Measurements from ENCODE around the gene ZNF581. TPM values are rescaled to one million over a fixed set of nuclear protein-coding genes. Genes with fewer than 3 reads are reported as not detected.

ZNF581 gene
- total and polyA plus RNA-seq, 2 experiments from 2014 or later = 22.3 to 42.0 TPM

GRCh38 chr19:55672418-55672817, 29.0 kb downstream of the ZNF581 start:
- Histone ChIP-seq H3K4me1 (ENCODE audit: low read depth) (peaks cover 13% of the 10 kb centered on the region), H3K36me3 (peaks cover 20% of the 10 kb centered on the region), H3K27ac (peak overlapping the region; percentile 7)

GRCh38 chr19:55673465-55673864, 30.0 kb downstream of the ZNF581 start:
- peak overlapping the region; percentile 55 for H3K27ac ChIP-seq
- TF ChIP-seq, protein P1, sequence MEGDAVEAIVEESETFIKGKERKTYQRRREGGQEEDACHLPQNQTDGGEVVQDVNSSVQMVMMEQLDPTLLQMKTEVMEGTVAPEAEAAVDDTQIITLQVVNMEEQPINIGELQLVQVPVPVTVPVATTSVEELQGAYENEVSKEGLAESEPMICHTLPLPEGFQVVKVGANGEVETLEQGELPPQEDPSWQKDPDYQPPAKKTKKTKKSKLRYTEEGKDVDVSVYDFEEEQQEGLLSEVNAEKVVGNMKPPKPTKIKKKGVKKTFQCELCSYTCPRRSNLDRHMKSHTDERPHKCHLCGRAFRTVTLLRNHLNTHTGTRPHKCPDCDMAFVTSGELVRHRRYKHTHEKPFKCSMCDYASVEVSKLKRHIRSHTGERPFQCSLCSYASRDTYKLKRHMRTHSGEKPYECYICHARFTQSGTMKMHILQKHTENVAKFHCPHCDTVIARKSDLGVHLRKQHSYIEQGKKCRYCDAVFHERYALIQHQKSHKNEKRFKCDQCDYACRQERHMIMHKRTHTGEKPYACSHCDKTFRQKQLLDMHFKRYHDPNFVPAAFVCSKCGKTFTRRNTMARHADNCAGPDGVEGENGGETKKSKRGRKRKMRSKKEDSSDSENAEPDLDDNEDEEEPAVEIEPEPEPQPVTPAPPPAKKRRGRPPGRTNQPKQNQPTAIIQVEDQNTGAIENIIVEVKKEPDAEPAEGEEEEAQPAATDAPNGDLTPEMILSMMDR (IDR thresholded peaks at IDR 0.05; ENCODE audit: low read depth, low read length) = no peak

More at GRCh38 chr19:55672418-55672817, 29.0 kb downstream of the ZNF581 start:
- peak in 1 of 2 donors; percentile 50 for DNase-seq (ENCODE audit: low read depth in 1 of 2, low spot score in 1 of 2)
- no peaks in the 10 kb centered on the region for H3K27me3 ChIP-seq
- TF ChIP-seq, protein P1 (IDR thresholded peaks at IDR 0.05; ENCODE audit: low read depth, low read length) = no peak
- no peak overlapping the region for H3K4me3 ChIP-seq
- no peaks in the 10 kb centered on the region for H3K9me3 ChIP-seq (ENCODE audit: low read depth)

GRCh38 chr19:55673889-55674288, 30.4 kb downstream of the ZNF581 start:
- TF ChIP-seq, protein P1 (IDR thresholded peaks at IDR 0.05; ENCODE audit: low read depth, low read length) = no peak
- peaks cover 18% of the 10 kb centered on the region for H3K36me3 ChIP-seq
- DNase-seq (ENCODE audit: low read depth in 1 of 2, low spot score in 1 of 2) = no peak

More at GRCh38 chr19:55673465-55673864, 30.0 kb downstream of the ZNF581 start:
- Histone ChIP-seq H3K4me1 (ENCODE audit: low read depth) (peaks cover 13% of the 10 kb centered on the region), H3K27me3 (no peaks in the 10 kb centered on the region), H3K36me3 (peaks cover 18% of the 10 kb centered on the region), H3K9me3 (ENCODE audit: low read depth) (no peaks in the 10 kb centered on the region), H3K4me3 (no peak overlapping the region)
- no peak for DNase-seq (ENCODE audit: low read depth in 1 of 2, low spot score in 1 of 2)

GRCh38 chr19:55674459-55674840, 31.0 kb downstream of the ZNF581 start:
- Histone ChIP-seq H3K4me1 (ENCODE audit: low read depth) (peaks cover 13% of the 10 kb centered on the region), H3K9me3 (ENCODE audit: low read depth) (no peaks in the 10 kb centered on the region), H3K36me3 (peaks cover 17% of the 10 kb centered on the region), H3K4me3 (peak overlapping the region; percentile 88), H3K27me3 (no peaks in the 10 kb centered on the region), H3K27ac (peak overlapping the region; percentile 70)
- no peak for DNase-seq (ENCODE audit: low read depth in 1 of 2, low spot score in 1 of 2)
- TF ChIP-seq, protein P1 (IDR thresholded peaks at IDR 0.05; ENCODE audit: low read depth, low read length) = no peak

More at GRCh38 chr19:55673889-55674288, 30.4 kb downstream of the ZNF581 start:
- H3K9me3 ChIP-seq (ENCODE audit: low read depth) = no peaks in the 10 kb centered on the region
- peaks cover 13% of the 10 kb centered on the region for H3K4me1 ChIP-seq (ENCODE audit: low read depth)
- H3K4me3 ChIP-seq = no peak overlapping the region
- H3K27me3 ChIP-seq = no peaks in the 10 kb centered on the region
- H3K27ac ChIP-seq = peak overlapping the region; percentile 55

GRCh38 chr19:55674841-55675660, 31.6 kb downstream of the ZNF581 start, which contains the start of gene EPN1:
EPN1 (plus strand) TSS chr19:55675226; CDS start chr19:55678628, 3,402 bp downstream.
- peak within 1 kb of the TSS; percentile 88 for H3K4me3 ChIP-seq
- peak; percentile 98 to 99 for DNase-seq (ENCODE audit: low read depth in 1 of 2, low spot score in 1 of 2)
- no peaks in the 10 kb centered on the region for H3K9me3 ChIP-seq (ENCODE audit: low read depth)
- H3K4me1 ChIP-seq (ENCODE audit: low read depth) = peaks cover 13% of the 10 kb centered on the region
- TF ChIP-seq, protein P1 (IDR thresholded peaks at IDR 0.05; ENCODE audit: low read depth, low read length) = no peak
- no peaks in the 10 kb centered on the region for H3K27me3 ChIP-seq
- H3K27ac ChIP-seq = peak within 1 kb of the TSS; percentile 90
- peaks cover 16% of the 10 kb centered on the region for H3K36me3 ChIP-seq
